IPS-NIHi7 (cell line): Measurements from ENCODE around the gene SGSM1.
"Not testable (repeated sequence)": the region's sequence is repeated elsewhere in the genome, so short reads cannot be mapped to it uniquely, and the experiment has no call there.

ENCODE experiments used
- DNase-seq: peaks from one replicate; pipeline ENCODE4 v3.0.0; 2012; ENCODE audit warnings: mixed read lengths; ENCODE audit errors: extremely low spot score

Gene SGSM1

GRCh38 chr22:24837517-24837916 is 31.5 kb downstream of the SGSM1 start:
- DNase-seq, result not testable (repeated sequence)

- no peak for DNase-seq
Observed at GRCh38 chr22:24841261-24841660, 35.2 kb downstream of the SGSM1 start.

- peak; percentile 54 for DNase-seq
Observed at GRCh38 chr22:24843048-24843447, 37.0 kb downstream of the SGSM1 start.

GRCh38 chr22:24845041-24845898 is 39.3 kb downstream of the SGSM1 start:
- DNase-seq, result no peak

- DNase-seq, result no peak
Observed at GRCh38 chr22:24847490-24847889, 41.5 kb downstream of the SGSM1 start.

- no peak for DNase-seq
Observed at GRCh38 chr22:24848559-24849168, 42.7 kb downstream of the SGSM1 start.

GRCh38 chr22:24855794-24856193 is 49.8 kb downstream of the SGSM1 start:
- DNase-seq, result no peak

- DNase-seq, result no peak
Observed at GRCh38 chr22:24857576-24857975, 51.6 kb downstream of the SGSM1 start.

GRCh38 chr22:24859587-24859986 is 53.6 kb downstream of the SGSM1 start:
- DNase-seq, result no peak

GRCh38 chr22:24865508-24865907 is 59.5 kb downstream of the SGSM1 start:
- no peak for DNase-seq

GRCh38 chr22:24867323-24868022 is 61.5 kb downstream of the SGSM1 start:
- no peak for DNase-seq

- no peak for DNase-seq
Observed at GRCh38 chr22:24868979-24869378, 63.0 kb downstream of the SGSM1 start.

- no peak for DNase-seq
Observed at GRCh38 chr22:24871611-24872205, 65.7 kb downstream of the SGSM1 start.

- DNase-seq, result no peak
Observed at GRCh38 chr22:24873226-24873625, 67.2 kb downstream of the SGSM1 start.

GRCh38 chr22:24875862-24876506 is 70.0 kb downstream of the SGSM1 start:
- peak; percentile 89 for DNase-seq

- no peak for DNase-seq
Observed at GRCh38 chr22:24876700-24877099, 70.7 kb downstream of the SGSM1 start.

- no peak for DNase-seq
Observed at GRCh38 chr22:24878969-24879368, 73.0 kb downstream of the SGSM1 start.

GRCh38 chr22:24883432-24883831 is 77.4 kb downstream of the SGSM1 start:
- DNase-seq, result no peak

GRCh38 chr22:24887260-24887659 is 81.2 kb downstream of the SGSM1 start:
- DNase-seq, result no peak

GRCh38 chr22:24893341-24894070 is 87.5 kb downstream of the SGSM1 start:
- no peak for DNase-seq
